Measurements from ENCODE around the gene TOR2A.

- no peak for TF ChIP-seq CTCF (IDR thresholded peaks at IDR 0.05)
- TF ChIP-seq IRF1 (CRISPR knock-in tag; IDR thresholded peaks at IDR 0.05) = no peak
- TF ChIP-seq RELA (CRISPR knock-in tag; IDR thresholded peaks at IDR 0.05; ENCODE audit: borderline replicate concordance) = no peak
- no peak for TF ChIP-seq MAX (CRISPR knock-in tag; IDR thresholded peaks at IDR 0.05)
- no peak for TF ChIP-seq MXD4 (CRISPR knock-in tag; IDR thresholded peaks at IDR 0.05; ENCODE audit: borderline replicate concordance)
- no peak for TF ChIP-seq ZBTB43 (CRISPR knock-in tag; IDR thresholded peaks at IDR 0.05)
- TF ChIP-seq STAT6 (CRISPR knock-in tag; conservative IDR thresholded peaks at IDR 0.05; ENCODE audit: low read depth) = no peak
These were observed 3.2 kb downstream of the TOR2A start for GRCh38 chr9:127731938-127732337.
